ENCODE measurements around the gene TPST1. TPM values are rescaled to one million over a fixed set of nuclear protein-coding genes. Genes with fewer than 3 reads are reported as not detected.
"Not testable (repeated sequence)": the region's sequence is repeated elsewhere in the genome, so short reads cannot be mapped to it uniquely, and the experiment has no call there.

Gene TPST1
- total RNA-seq, 2 experiments from 2014 or later: 2.0 to 2.9 TPM

GRCh38 chr7:66382182-66382923, 177.2 kb downstream of the TPST1 start:
- DNase-seq; H3K4me3 Mint-ChIP-seq; H3K4me1 Mint-ChIP-seq; ATAC-seq (ENCODE audit: low read depth); H3K27me3 Mint-ChIP-seq; H3K27ac Mint-ChIP-seq; H3K9me3 Mint-ChIP-seq: not testable (repeated sequence)
- H3K36me3 Mint-ChIP-seq: peaks cover 14% of the 10 kb centered on the region
- POLR2A ChIA-PET: interaction anchor here (0.6 kb wide), 1 partner anchor 64 kb away, joined by 8 read pairs; no protein-coding TSS in a partner anchor

- ATAC-seq (ENCODE audit: low read depth); H3K9me3 Mint-ChIP-seq; H3K4me1 Mint-ChIP-seq; H3K36me3 Mint-ChIP-seq; H3K4me3 Mint-ChIP-seq; H3K27me3 Mint-ChIP-seq; DNase-seq; POLR2A ChIA-PET: not testable (repeated sequence)
- peak overlapping the region; percentile 4 for H3K27ac Mint-ChIP-seq
Observed at GRCh38 chr7:66385191-66385905, 180.2 kb downstream of the TPST1 start.

DNA sequence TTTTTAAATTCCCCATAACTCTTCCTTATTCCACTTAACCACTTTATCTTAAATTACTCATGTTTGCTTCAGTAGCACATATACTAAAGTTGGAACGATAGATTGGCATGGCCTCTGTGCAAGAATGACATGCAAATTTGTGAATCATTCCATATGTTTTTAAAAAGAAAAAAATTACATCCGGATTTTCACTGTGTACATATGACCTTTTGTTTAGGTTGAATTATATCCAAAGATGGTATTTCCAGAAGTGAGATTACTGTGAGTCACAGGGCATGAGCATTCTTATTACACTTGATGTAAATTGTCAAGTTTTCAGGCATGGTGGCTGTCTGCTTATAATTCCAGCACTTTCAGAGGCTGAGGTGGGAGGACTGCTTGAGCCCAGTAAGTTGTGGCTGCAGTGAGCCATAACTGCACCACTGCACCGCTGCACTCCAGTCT, 190.0 kb downstream of the TPST1 start:
- POLR2A ChIA-PET; H3K9me3 Mint-ChIP-seq; DNase-seq; H3K36me3 Mint-ChIP-seq; H3K4me3 Mint-ChIP-seq; H3K27ac Mint-ChIP-seq; ATAC-seq (ENCODE audit: low read depth); H3K27me3 Mint-ChIP-seq; H3K4me1 Mint-ChIP-seq: not testable (repeated sequence)

DNA sequence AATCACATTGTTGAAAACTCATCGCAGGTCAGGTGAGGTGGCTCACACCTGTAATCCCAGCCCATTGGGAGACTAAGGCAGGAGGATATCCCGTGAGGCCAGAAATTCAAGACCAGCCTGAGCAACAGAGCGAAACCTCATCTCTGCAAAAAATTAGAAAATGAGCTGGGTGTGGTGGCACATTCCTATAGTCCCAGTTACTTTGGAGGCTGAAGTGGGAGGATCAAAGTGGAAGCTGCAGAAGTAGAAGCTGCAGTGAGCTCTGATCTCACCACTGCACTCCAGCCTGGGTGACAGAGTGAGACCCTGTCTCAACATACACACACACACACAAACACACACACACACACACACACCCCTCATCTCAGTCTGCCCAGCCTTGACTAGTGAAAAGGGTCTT, 190.9 kb downstream of the TPST1 start:
- ATAC-seq (ENCODE audit: low read depth); H3K9me3 Mint-ChIP-seq; H3K4me1 Mint-ChIP-seq; H3K4me3 Mint-ChIP-seq; H3K27me3 Mint-ChIP-seq; H3K27ac Mint-ChIP-seq; DNase-seq; H3K36me3 Mint-ChIP-seq; POLR2A ChIA-PET: not testable (repeated sequence)

- H3K4me3 Mint-ChIP-seq; H3K27ac Mint-ChIP-seq; POLR2A ChIA-PET; H3K27me3 Mint-ChIP-seq; DNase-seq; ATAC-seq (ENCODE audit: low read depth); H3K9me3 Mint-ChIP-seq; H3K4me1 Mint-ChIP-seq: not testable (repeated sequence)
- peaks cover 13% of the 10 kb centered on the region for H3K36me3 Mint-ChIP-seq
Observed at GRCh38 chr7:66398841-66399240, 193.7 kb downstream of the TPST1 start.

GRCh38 chr7:66399566-66399965, 194.4 kb downstream of the TPST1 start:
- no peaks in the 10 kb centered on the region for H3K4me1 Mint-ChIP-seq
- ATAC-seq (ENCODE audit: low read depth) (no peak), DNase-seq (no peak)
- H3K9me3 Mint-ChIP-seq: peaks cover 4% of the 10 kb centered on the region
- H3K27ac Mint-ChIP-seq: no peak overlapping the region
- no peak overlapping the region for H3K4me3 Mint-ChIP-seq
- peaks cover 13% of the 10 kb centered on the region for H3K36me3 Mint-ChIP-seq
- H3K27me3 Mint-ChIP-seq: no peaks in the 10 kb centered on the region
- POLR2A ChIA-PET: no interaction called here

- ATAC-seq (ENCODE audit: low read depth) (no peak), DNase-seq (no peak)
- Mint-ChIP-seq H3K27me3 (no peaks in the 10 kb centered on the region), H3K9me3 (peaks cover 4% of the 10 kb centered on the region), H3K4me3 (no peak overlapping the region), H3K4me1 (no peaks in the 10 kb centered on the region), H3K36me3 (peaks cover 13% of the 10 kb centered on the region), H3K27ac (no peak overlapping the region)
- POLR2A ChIA-PET: no interaction called here
Observed at GRCh38 chr7:66400400-66400799, 195.3 kb downstream of the TPST1 start.

DNA sequence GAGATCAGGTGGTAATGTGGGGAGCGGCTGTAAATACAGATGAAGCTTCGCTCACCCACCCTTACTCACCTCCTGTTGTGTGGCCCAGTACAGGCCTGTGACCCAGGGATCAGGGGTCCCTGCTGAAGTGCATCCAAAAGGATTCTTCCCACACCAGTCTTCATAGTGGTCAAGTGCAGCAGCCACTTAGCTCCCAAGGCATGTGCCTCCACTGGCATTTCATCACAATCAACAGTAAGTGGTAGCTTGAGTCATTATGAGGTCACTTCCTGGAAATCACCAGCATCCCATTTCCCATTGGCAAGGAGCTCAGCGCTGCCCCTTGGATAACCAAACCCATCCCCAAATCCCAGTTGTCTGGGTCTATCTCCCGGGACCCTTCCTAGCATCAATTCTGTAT, 196.0 kb downstream of the TPST1 start:
- H3K27ac Mint-ChIP-seq; H3K27me3 Mint-ChIP-seq; ATAC-seq (ENCODE audit: low read depth); POLR2A ChIA-PET; H3K4me1 Mint-ChIP-seq; H3K4me3 Mint-ChIP-seq; H3K9me3 Mint-ChIP-seq; DNase-seq: not testable (repeated sequence)
- peaks cover 13% of the 10 kb centered on the region for H3K36me3 Mint-ChIP-seq

DNA sequence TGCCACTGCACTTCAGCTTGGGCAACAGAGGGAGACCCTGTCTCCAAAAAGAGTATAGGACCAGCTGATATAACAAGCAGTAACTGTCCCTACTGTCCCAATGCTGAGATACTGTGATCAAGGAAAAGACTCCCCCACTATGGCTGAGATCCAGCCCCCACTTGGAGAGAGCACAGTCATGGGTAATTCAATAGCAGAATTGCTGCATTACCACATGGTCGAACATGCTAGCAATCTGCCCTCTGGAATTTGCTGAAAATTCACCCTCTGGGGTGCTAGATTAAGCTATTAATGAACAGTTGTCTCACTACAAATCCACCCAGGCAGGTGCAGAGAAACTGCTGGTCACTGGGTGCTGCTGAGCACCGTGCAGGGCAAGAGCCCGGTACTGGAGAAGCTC, 196.8 kb downstream of the TPST1 start:
- H3K27ac Mint-ChIP-seq; H3K27me3 Mint-ChIP-seq; ATAC-seq (ENCODE audit: low read depth); DNase-seq; H3K4me1 Mint-ChIP-seq; H3K9me3 Mint-ChIP-seq; POLR2A ChIA-PET; H3K4me3 Mint-ChIP-seq: not testable (repeated sequence)
- H3K36me3 Mint-ChIP-seq: peaks cover 13% of the 10 kb centered on the region

- ATAC-seq (ENCODE audit: low read depth) (no peak), DNase-seq (no peak)
- H3K36me3 Mint-ChIP-seq: peaks cover 13% of the 10 kb centered on the region
- no peak overlapping the region for H3K27ac Mint-ChIP-seq
- no peak overlapping the region for H3K4me3 Mint-ChIP-seq
- POLR2A ChIA-PET: no interaction called here
- H3K9me3 Mint-ChIP-seq: peaks cover 4% of the 10 kb centered on the region
- no peaks in the 10 kb centered on the region for H3K4me1 Mint-ChIP-seq
- H3K27me3 Mint-ChIP-seq: no peaks in the 10 kb centered on the region
Observed at GRCh38 chr7:66403564-66403963, 198.4 kb downstream of the TPST1 start.

- DNase-seq (no peak), ATAC-seq (ENCODE audit: low read depth) (no peak)
- H3K27me3 Mint-ChIP-seq: no peaks in the 10 kb centered on the region
- H3K36me3 Mint-ChIP-seq: no peaks in the 10 kb centered on the region
- H3K27ac Mint-ChIP-seq: no peak overlapping the region
- H3K4me1 Mint-ChIP-seq: peaks cover 6% of the 10 kb centered on the region
- H3K9me3 Mint-ChIP-seq: no peaks in the 10 kb centered on the region
- POLR2A ChIA-PET: no interaction called here
- H3K4me3 Mint-ChIP-seq: no peak overlapping the region
Observed at GRCh38 chr7:66409493-66409892, 204.4 kb downstream of the TPST1 start.

Other genes with a start within 250 kb of the TPST1 start
- gene GUSB, start 223.1 kb upstream of the TPST1 start, total RNA-seq: 10 to 100 TPM; 71.9 to 73.5 TPM
- 10 to 100 TPM; 27.0 to 28.8 TPM for gene ASL, start 129.5 kb upstream of the TPST1 start, total RNA-seq
- gene CRCP, start 90.5 kb upstream of the TPST1 start, total RNA-seq: 10 to 100 TPM; 30.2 to 31.5 TPM